Measurements from ENCODE around the gene NOL7. TPM values are rescaled to one million over a fixed set of nuclear protein-coding genes. Genes with fewer than 3 reads are reported as not detected.
A peak's percentile ranks its signal among the peaks of the same experiment; 100 is the strongest.

Gene NOL7
- total and polyA plus RNA-seq, 2 of the 13 experiments (the other 11 are each of a cell fraction or from before 2014, with no cell fraction given), result 37.8 to 186 TPM

DNA sequence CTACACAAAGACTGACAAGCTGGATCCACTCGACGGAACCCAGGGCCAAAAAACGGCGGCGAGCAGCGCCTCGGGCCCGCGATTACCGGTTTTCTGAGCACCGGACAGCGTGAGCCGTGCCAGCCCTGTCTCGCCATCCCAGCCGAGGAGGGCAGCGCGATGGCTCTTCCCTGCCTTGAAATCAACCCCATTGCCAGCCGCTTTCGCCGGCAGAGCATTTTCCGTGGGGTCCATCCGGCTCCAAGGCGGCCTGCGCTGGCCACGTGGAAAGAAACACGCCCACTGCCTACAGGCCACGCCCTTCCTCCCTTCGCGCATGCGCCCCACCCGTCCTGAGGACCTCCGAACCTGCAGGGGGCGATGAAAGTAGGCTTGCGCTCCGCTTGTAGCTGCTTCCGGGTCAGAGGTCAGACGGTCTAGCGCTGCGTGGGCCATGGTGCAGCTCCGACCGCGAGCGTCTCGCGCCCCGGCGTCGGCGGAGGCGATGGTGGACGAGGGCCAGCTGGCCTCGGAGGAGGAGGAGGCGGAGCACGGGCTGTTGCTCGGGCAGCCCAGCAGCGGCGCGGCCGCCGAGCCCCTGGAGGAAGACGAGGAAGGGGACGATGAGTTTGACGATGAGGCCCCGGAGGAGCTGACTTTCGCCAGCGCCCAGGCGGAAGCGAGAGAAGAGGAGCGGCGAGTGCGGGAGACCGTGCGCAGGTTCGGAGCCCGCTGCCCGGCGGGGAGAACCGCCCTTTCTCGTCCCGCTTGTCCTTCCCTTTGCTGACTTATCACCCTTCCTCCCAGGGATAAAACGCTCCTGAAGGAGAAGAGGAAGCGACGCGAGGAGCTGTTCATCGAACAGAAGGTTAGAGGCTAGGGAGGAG lies at the start of gene NOL7 (continued):
- peak; percentile 95; the same call in 1 of the 2 replicates for TF ChIP-seq ZNF569 (CRISPR knock-in tag; IDR thresholded peaks at IDR 0.05; ENCODE audit: borderline replicate concordance)
- 0 out of 2 replicates have a peak, but pooled peaks have one; percentile 81 for TF ChIP-seq ZSCAN20 (CRISPR knock-in tag; IDR thresholded peaks at IDR 0.05; ENCODE audit: borderline replicate concordance)
- TF ChIP-seq ZSCAN30 (CRISPR knock-in tag; IDR thresholded peaks at IDR 0.05), result no peak; the same call in 1 of the 2 replicates
- TF ChIP-seq UBTF (CRISPR knock-in tag; IDR thresholded peaks at IDR 0.05), result peak; percentile 96
- TF ChIP-seq TOE1 (CRISPR knock-in tag; IDR thresholded peaks at IDR 0.05), result peak; percentile 97
- 0 out of 2 replicates have a peak, but pooled peaks have one; percentile 88 for TF ChIP-seq ZC3H4 (CRISPR knock-in tag; IDR thresholded peaks at IDR 0.05; ENCODE audit: borderline replicate concordance)
- TF ChIP-seq, protein P1, sequence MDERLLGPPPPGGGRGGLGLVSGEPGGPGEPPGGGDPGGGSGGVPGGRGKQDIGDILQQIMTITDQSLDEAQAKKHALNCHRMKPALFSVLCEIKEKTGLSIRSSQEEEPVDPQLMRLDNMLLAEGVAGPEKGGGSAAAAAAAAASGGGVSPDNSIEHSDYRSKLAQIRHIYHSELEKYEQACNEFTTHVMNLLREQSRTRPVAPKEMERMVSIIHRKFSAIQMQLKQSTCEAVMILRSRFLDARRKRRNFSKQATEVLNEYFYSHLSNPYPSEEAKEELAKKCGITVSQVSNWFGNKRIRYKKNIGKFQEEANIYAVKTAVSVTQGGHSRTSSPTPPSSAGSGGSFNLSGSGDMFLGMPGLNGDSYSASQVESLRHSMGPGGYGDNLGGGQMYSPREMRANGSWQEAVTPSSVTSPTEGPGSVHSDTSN (CRISPR knock-in tag; IDR thresholded peaks at IDR 0.05), result no peak
- 0 out of 2 replicates have a peak, but pooled peaks have one; percentile 3 for TF ChIP-seq FOSL1 (CRISPR knock-in tag; IDR thresholded peaks at IDR 0.05; ENCODE audit: borderline replicate concordance)
- TF ChIP-seq ZBTB33 (CRISPR knock-in tag; IDR thresholded peaks at IDR 0.05), result peak; percentile 85
- TF ChIP-seq, protein P2, sequence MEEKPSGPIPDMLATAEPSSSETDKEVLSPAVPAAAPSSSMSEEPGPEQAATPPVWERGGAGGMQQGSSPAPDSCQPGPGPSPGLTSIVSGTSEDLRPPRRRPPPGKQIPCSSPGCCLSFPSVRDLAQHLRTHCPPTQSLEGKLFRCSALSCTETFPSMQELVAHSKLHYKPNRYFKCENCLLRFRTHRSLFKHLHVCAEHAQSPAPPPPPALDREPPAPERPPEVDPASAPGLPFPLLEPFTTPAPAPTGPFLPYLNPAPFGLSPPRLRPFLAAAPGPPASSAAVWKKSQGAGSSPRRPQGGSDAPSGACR (CRISPR knock-in tag; IDR thresholded peaks at IDR 0.05), result 0 out of 2 replicates have a peak, but pooled peaks have one; percentile 50
- peak; percentile 93 for TF ChIP-seq RXRB (CRISPR knock-in tag; IDR thresholded peaks at IDR 0.05; ENCODE audit: borderline replicate concordance)
- TF ChIP-seq, protein P3, sequence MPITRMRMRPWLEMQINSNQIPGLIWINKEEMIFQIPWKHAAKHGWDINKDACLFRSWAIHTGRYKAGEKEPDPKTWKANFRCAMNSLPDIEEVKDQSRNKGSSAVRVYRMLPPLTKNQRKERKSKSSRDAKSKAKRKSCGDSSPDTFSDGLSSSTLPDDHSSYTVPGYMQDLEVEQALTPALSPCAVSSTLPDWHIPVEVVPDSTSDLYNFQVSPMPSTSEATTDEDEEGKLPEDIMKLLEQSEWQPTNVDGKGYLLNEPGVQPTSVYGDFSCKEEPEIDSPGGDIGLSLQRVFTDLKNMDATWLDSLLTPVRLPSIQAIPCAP (CRISPR knock-in tag; IDR thresholded peaks at IDR 0.05; ENCODE audit: low read depth), result no peak; the same call in 1 of the 2 replicates
- TF ChIP-seq, protein P4, sequence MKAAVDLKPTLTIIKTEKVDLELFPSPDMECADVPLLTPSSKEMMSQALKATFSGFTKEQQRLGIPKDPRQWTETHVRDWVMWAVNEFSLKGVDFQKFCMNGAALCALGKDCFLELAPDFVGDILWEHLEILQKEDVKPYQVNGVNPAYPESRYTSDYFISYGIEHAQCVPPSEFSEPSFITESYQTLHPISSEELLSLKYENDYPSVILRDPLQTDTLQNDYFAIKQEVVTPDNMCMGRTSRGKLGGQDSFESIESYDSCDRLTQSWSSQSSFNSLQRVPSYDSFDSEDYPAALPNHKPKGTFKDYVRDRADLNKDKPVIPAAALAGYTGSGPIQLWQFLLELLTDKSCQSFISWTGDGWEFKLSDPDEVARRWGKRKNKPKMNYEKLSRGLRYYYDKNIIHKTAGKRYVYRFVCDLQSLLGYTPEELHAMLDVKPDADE (CRISPR knock-in tag; IDR thresholded peaks at IDR 0.05), result no peak
- no peak; the same call in 1 of the 2 replicates for TF ChIP-seq NCOR1 (IDR thresholded peaks at IDR 0.05; ENCODE audit: borderline replicate concordance, low read length)
- TF ChIP-seq ZNF552 (CRISPR knock-in tag; IDR thresholded peaks at IDR 0.05; ENCODE audit: borderline replicate concordance), result peak; percentile 84
- TF ChIP-seq TBP (CRISPR knock-in tag; IDR thresholded peaks at IDR 0.05), result no peak
- no peak for TF ChIP-seq LCORL (IDR thresholded peaks at IDR 0.05)
- peak; percentile 82 for TF ChIP-seq LCORL (CRISPR knock-in tag; IDR thresholded peaks at IDR 0.05)
- TF ChIP-seq THAP7 (CRISPR knock-in tag; IDR thresholded peaks at IDR 0.05), result peak; percentile 98
